GM12878 (cell line): ENCODE results near the gene SIDT2. TPM values are rescaled to one million over a fixed set of nuclear protein-coding genes. Genes with fewer than 3 reads are reported as not detected.

Experiments used
- ATAC-seq: fragments of 200-7000 bp; cut with Tn5 transposase; 3 replicates; pipeline ENCODE4 v1.9.1; 2020; ENCODE audit warnings: mild to moderate bottlenecking, moderate library complexity
- BruUV-seq: library from RNA; stranded (reverse); fragments of 400-500 nt; replicated peaks from 2 replicates; lab custom pipeline; 2021; lab: Mats Ljungman, UMichigan
- CTCF ChIA-PET: fragments of 300-600 bp; sonication (Branson Sonifier 250); formaldehyde crosslinking; extraction: SDS; loops from one replicate; lab custom pipeline; 2021; ENCODE audit warnings: inconsistent platforms; lab: Yijun Ruan, JAX
- POLR2A ChIA-PET: fragments of 350-600 bp; formaldehyde crosslinking; extraction: SDS; loops from one replicate; lab custom pipeline; 2021; ENCODE audit warnings: inconsistent platforms; lab: Charles Lee
- RAD21 ChIA-PET: fragments of 300-600 bp; sonication (Branson Sonifier 250); formaldehyde crosslinking; loops from one replicate; lab custom pipeline; 2023; ENCODE audit warnings: antibody characterized with exemption; ENCODE audit not compliant: unreplicated experiment; lab: Charles Lee
- SMC1A ChIA-PET: fragments of 300-600 bp; sonication (Branson Sonifier 250); formaldehyde crosslinking; loops from one replicate; lab custom pipeline; 2023; ENCODE audit not compliant: unreplicated experiment, uncharacterized antibody; lab: Charles Lee
- DNase-seq: peaks from one replicate; pipeline ENCODE4 v3.0.0-alpha.2; 2011; ENCODE audit warnings: low read depth, low spot score
- FAIRE-seq: peaks from 3 replicates; lab custom pipeline; 2011; peaks lifted over from hg19 to GRCh38; lab: Jason Lieb, UNC
- H2AFZ ChIP-seq: 2 replicates; pipeline ENCODE4 v1.6.0; 2011; ENCODE audit warnings: low read depth, low read length, control low read depth; ENCODE audit not compliant: control insufficient read depth
- H3K27ac ChIP-seq: 2 replicates; pipeline ENCODE4 v1.5.1; 2011; ENCODE audit warnings: control low read depth; ENCODE audit not compliant: control insufficient read depth, insufficient read depth
- H3K27me3 ChIP-seq, 2 experiments: replicated peaks in 1 of 2; 2 replicates each; pipeline versions ENCODE4 v1.6.0 to v1.6.1; 2011; ENCODE audit warnings: low read length in 1 of 2; ENCODE audit not compliant: control insufficient read depth in 2 of 2, insufficient read depth in 2 of 2
- H3K36me3 ChIP-seq, 2 experiments: 2 replicates each; pipeline ENCODE4 v1.5.1; 2011; ENCODE audit warnings: low read length in 1 of 2; ENCODE audit not compliant: control insufficient read depth in 2 of 2, insufficient read depth in 2 of 2
- H3K4me1 ChIP-seq: 2 replicates; pipeline ENCODE4 v1.6.1; 2011; ENCODE audit warnings: mild to moderate bottlenecking, low read length, moderate library complexity, mixed read lengths; ENCODE audit not compliant: control insufficient read depth, insufficient read depth
- H3K4me2 ChIP-seq: 2 replicates; pipeline ENCODE4 v1.6.0; 2011; ENCODE audit warnings: control low read depth; ENCODE audit not compliant: control insufficient read depth, insufficient read depth
- H3K4me3 ChIP-seq: fragments of 200-600 bp; sonication (generic); 2 replicates; pipeline ENCODE4 v1.5.1; 2016
- H3K79me2 ChIP-seq: 2 replicates; pipeline ENCODE4 v1.6.0; 2011; ENCODE audit warnings: low read length; ENCODE audit not compliant: control insufficient read depth, insufficient read depth
- H3K9ac ChIP-seq: 2 replicates; pipeline ENCODE4 v1.8.0; 2011; ENCODE audit warnings: low read length, control low read depth, mixed read lengths; ENCODE audit not compliant: control insufficient read depth, insufficient read depth
- H3K9me3 ChIP-seq: replicated peaks from 3 replicates; pipeline ENCODE4 v1.5.1; 2011; ENCODE audit warnings: mild to moderate bottlenecking, low read length; ENCODE audit not compliant: control insufficient read depth, insufficient read depth
- H4K20me1 ChIP-seq: 2 replicates; pipeline ENCODE4 v1.6.0; 2011; ENCODE audit not compliant: control insufficient read depth, insufficient read depth
- BHLHE40 ChIP-seq, 2 experiments: fragments of 450-650 bp in 1 of 2; IDR thresholded peaks; 2 replicates each; pipeline ENCODE4 v1.6.1; 2011 to 2017; ENCODE audit warnings: low read depth in 2 of 2, borderline replicate concordance in 1 of 2, improper control_type of control experiment in 1 of 2, low read length in 1 of 2, mild to moderate bottlenecking in 1 of 2
- LARP7 ChIP-seq: fragments of 450-650 bp; IDR thresholded peaks from 2 replicates; pipeline ENCODE4 v1.6.1; 2017; ENCODE audit warnings: mild to moderate bottlenecking
- MXI1 ChIP-seq: fragments of 150-350 bp; IDR thresholded peaks from 2 replicates; pipeline ENCODE4 v1.6.1; 2011; ENCODE audit warnings: low read depth, mild to moderate bottlenecking, inconsistent platforms, low read length, improper control_type of control experiment
- NBN ChIP-seq: fragments of 450-650 bp; IDR thresholded peaks from 2 replicates; pipeline ENCODE4 v1.6.1; 2016
- POU2F2 ChIP-seq: IDR thresholded peaks from 3 replicates; pipeline ENCODE4 v1.6.1; 2011; ENCODE audit warnings: low read depth, mild to moderate bottlenecking, low read length, borderline replicate concordance
- SMC3 ChIP-seq: IDR thresholded peaks from 2 replicates; pipeline ENCODE4 v1.6.1; 2011; ENCODE audit warnings: low read length, improper control_type of control experiment, borderline replicate concordance
- SP1 ChIP-seq: IDR thresholded peaks from one replicate; pipeline ENCODE4 v1.6.1; 2011; ENCODE audit warnings: low read depth, low read length
- TAF1 ChIP-seq: IDR thresholded peaks from 2 replicates; pipeline ENCODE4 v1.6.1; 2011; ENCODE audit warnings: mild to moderate bottlenecking, low read depth, low read length, borderline replicate concordance
- TBL1XR1 ChIP-seq: IDR thresholded peaks from 2 replicates; pipeline ENCODE4 v1.6.1; 2012; ENCODE audit warnings: low read depth, low read length, improper control_type of control experiment
- USF1 ChIP-seq: IDR thresholded peaks from 2 replicates; pipeline ENCODE4 v1.6.1; 2011; ENCODE audit warnings: borderline replicate concordance, low read depth, mild to moderate bottlenecking, moderate library complexity, mixed read lengths, low read length; ENCODE audit not compliant: insufficient read depth; ENCODE audit errors: extremely low read length
- ZBTB11 ChIP-seq: fragments of 450-650 bp; formaldehyde crosslinking; IDR thresholded peaks from 2 replicates; pipeline ENCODE4 v1.5.0; 2022; ENCODE audit warnings: mild to moderate bottlenecking, missing genetic modification characterization
- ZNF24 ChIP-seq: fragments of 450-650 bp; IDR thresholded peaks from 2 replicates; pipeline ENCODE4 v1.6.1; 2017; ENCODE audit warnings: antibody characterized with exemption, mild to moderate bottlenecking
- WGBS: methylation state at CpG from one replicate; pipeline ENCODE4 v1.1.6; 2016; ENCODE audit warnings: low lambda C conversion rate; ENCODE audit not compliant: insufficient replicate concordance, insufficient coverage; ENCODE audit errors: missing lambda C conversion rate; 5-methylcytosine and 5-hydroxymethylcytosine counted together
- in situ Hi-C: fragments of 300-500 bp; cut with MboI; formaldehyde crosslinking; loops from 9 replicates; pipeline ENCODE4 v1.14.3; 2018; ENCODE audit warnings: mixed read lengths
- intact Hi-C: fragments of 100-400 bp; cut with micrococcal nuclease; formaldehyde crosslinking; loops from one replicate; pipeline ENCODE4 v1.14.2; 2022; ENCODE audit not compliant: unreplicated experiment
- polyA plus RNA-seq, 11 experiments: library from polyadenylated mRNA; depleted of rRNA in 4 of 11; unstranded in 6 of 11; stranded (reverse) in 5 of 11; fragments of >200 nt; fragmentation: Nextera tagmentation in 4 of 11; fragmentation: Illumina TruSeq in 1 of 11; extraction: Ambion mirVana in 4 of 11; extraction: Trizol in 1 of 11; gene quantifications; 1 replicate in 1 of 11; 2 replicates in 10 of 11; pipeline versions ENCODE4 v1.2.1 to v1.2.3, GENCODE V29; 2011 to 2016; ENCODE audit warnings: inconsistent platforms in 2 of 11, missing spikeins in 2 of 11, low read depth in 1 of 11
- total RNA-seq, 4 experiments: library from RNA; depleted of rRNA in 3 of 4; stranded (reverse); fragments of >200 nt in 3 of 4; fragmentation: Illumina TruSeq in 1 of 4; extraction: Trizol in 1 of 4; gene quantifications; 2 replicates each; pipeline versions ENCODE4 v1.2.1 to v1.2.3, GENCODE V29; 2013 to 2021

The SIDT2 gene
- total and polyA plus RNA-seq, 10 of the 15 experiments (the other 5 are each of a cell fraction or from before 2014, with no cell fraction given), result 4.9 to 23.9 (median 10.3) TPM

GRCh38 chr11:117180020-117180419 is 1.5 kb downstream of the SIDT2 start (continued):
- TF ChIP-seq SP1, result no peak
- no peak for TF ChIP-seq ZNF24
- no peak for TF ChIP-seq USF1
- TF ChIP-seq BHLHE40 (IDR thresholded peaks at IDR 0.05; ENCODE audit: borderline replicate concordance in 1 of 2, low read depth in 2 of 2, low read length in 1 of 2), result peak in 1 of 2 experiments; percentile 43; a peak in 1 of 4 replicates
- TF ChIP-seq, all 136 proteins: peak for 4

DNA sequence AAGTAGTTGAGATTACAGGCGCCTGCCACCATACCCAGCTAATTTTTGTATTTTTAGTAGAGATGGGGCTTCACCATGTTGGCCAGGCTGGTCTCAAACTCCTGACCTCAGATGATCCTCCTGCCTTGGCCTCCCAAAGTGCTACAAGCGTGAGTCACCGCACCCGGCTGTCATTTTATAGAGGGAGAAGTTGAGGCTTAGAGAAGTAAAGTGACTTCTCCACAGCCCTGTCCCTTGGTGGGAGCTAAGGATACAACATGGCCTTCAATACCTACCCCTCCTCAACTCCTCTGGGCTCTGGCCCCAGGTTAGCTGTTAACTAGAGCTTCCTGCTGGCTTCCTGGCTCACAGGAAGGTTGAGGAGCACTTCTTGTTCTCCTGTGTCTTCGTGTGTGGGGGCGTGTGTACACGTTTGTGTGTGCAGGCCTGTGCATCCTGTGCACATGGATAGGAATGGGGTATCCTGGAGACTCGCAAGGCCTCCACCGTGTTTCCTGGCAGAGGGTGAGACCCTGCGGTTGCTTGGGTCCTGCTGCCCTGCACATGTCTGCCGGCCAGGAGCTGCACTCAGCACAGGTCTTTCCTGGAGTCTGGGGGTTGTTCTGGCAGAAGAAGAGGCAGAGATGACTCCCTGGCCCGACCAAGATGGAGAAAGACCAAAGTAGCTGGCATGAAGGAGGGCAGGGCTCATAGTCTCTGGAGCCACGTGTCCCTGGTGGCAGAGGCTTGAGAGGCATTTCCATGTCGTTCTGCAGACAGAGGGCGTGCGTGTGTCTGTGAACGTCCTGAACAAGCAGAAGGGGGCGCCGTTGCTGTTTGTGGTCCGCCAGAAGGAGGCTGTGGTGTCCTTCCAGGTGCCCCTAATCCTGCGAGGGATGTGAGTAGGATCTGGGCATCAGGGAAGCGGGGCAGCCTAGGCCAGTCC is 2.4 kb downstream of the SIDT2 start:
- Histone ChIP-seq H3K27ac (peak overlapping the region; percentile 73), H4K20me1 (no peaks in the 10 kb centered on the region), H2AFZ (peak overlapping the region; percentile 64), H3K9ac (peak overlapping the region; percentile 87; the same call in 1 of the 2 replicates), H3K4me3 (no peak overlapping the region), H3K36me3 (peaks cover 2 to 8% of the 10 kb centered on the region in 2 experiments; a peak in 3 of 4 replicates), H3K4me1 (peaks cover 22% of the 10 kb centered on the region), H3K79me2 (peaks cover 8% of the 10 kb centered on the region), H3K9me3 (no peaks in the 10 kb centered on the region), H3K4me2 (peak overlapping the region; percentile 77), H3K27me3 (no peaks in the 10 kb centered on the region)
- ChIA-PET CTCF (interaction anchor here (0.6 to 10.3 kb wide), 44 partner anchors 8 to 448 kb away, joined by 3 to 422 read pairs (median 6); partner anchors contain the start of genes APOA5, CEP164, PAFAH1B2 and PCSK7), SMC1A (interaction anchor here (0.6 to 6.9 kb wide), 21 partner anchors 8 to 393 kb away, joined by 3 to 187 read pairs (median 5); partner anchors contain the start of genes PAFAH1B2, PCSK7, RNF214 and SIK3), RAD21 (interaction anchor here (0.6 to 6.9 kb wide), 20 partner anchors 8 to 807 kb away, joined by 3 to 159 read pairs (median 4); partner anchors contain the start of genes CEP164, PAFAH1B2, PCSK7 and RNF214), POLR2A (interaction anchor here (0.5 to 5.5 kb wide), 10 partner anchors 9 to 634 kb away, joined by 3 to 51 read pairs (median 6); partner anchors contain the start of genes PAFAH1B2, PCSK7 and RNF214)
- peak; percentile 85 for FAIRE-seq
- ATAC-seq, result peak; percentile 66
- WGBS, result 37% methylated on average over 22 of the region's 22 CpGs
- in situ Hi-C loops (no loop called here), intact Hi-C loops (loop anchor here (1.0 kb wide), 1 partner anchor 45 kb away; no protein-coding TSS in a partner anchor)
- DNase-seq, result peak; percentile 46
- no TSS peak for BruUV-seq
- TF ChIP-seq TBL1XR1, result 0 out of 2 replicates have a peak, but pooled peaks have one; percentile 52
- TF ChIP-seq POU2F2, result 0 out of 3 replicates have a peak, but pooled peaks have one; percentile 46
- TF ChIP-seq USF1, result peak; percentile 79
- TF ChIP-seq SMC3, result peak; percentile 67; the same call in 1 of the 2 replicates
- TF ChIP-seq LARP7, result peak; percentile 35; the same call in 1 of the 2 replicates
- TF ChIP-seq ZBTB11, result no peak
- peak; percentile 24 to 38; a peak in 2 of 4 replicates for TF ChIP-seq BHLHE40 (IDR thresholded peaks at IDR 0.05; ENCODE audit: borderline replicate concordance in 1 of 2, low read depth in 2 of 2, low read length in 1 of 2)
- TF ChIP-seq TAF1, result no peak
- peak; percentile 54; the same call in 1 of the 2 replicates for TF ChIP-seq NBN
- peak; percentile 83 for TF ChIP-seq MXI1
